ENCODE measurements around the gene PLEKHB1.

Gene PLEKHB1

GRCh38 chr11:73648121-73648520 lies 1.7 kb downstream of the PLEKHB1 start:
- no peak for DNase-seq (ENCODE audit: extremely low read depth, low read depth)
- TF ChIP-seq, protein P1, sequence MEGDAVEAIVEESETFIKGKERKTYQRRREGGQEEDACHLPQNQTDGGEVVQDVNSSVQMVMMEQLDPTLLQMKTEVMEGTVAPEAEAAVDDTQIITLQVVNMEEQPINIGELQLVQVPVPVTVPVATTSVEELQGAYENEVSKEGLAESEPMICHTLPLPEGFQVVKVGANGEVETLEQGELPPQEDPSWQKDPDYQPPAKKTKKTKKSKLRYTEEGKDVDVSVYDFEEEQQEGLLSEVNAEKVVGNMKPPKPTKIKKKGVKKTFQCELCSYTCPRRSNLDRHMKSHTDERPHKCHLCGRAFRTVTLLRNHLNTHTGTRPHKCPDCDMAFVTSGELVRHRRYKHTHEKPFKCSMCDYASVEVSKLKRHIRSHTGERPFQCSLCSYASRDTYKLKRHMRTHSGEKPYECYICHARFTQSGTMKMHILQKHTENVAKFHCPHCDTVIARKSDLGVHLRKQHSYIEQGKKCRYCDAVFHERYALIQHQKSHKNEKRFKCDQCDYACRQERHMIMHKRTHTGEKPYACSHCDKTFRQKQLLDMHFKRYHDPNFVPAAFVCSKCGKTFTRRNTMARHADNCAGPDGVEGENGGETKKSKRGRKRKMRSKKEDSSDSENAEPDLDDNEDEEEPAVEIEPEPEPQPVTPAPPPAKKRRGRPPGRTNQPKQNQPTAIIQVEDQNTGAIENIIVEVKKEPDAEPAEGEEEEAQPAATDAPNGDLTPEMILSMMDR (IDR thresholded peaks at IDR 0.05; ENCODE audit: low read depth, low read length) = no peak

DNA sequence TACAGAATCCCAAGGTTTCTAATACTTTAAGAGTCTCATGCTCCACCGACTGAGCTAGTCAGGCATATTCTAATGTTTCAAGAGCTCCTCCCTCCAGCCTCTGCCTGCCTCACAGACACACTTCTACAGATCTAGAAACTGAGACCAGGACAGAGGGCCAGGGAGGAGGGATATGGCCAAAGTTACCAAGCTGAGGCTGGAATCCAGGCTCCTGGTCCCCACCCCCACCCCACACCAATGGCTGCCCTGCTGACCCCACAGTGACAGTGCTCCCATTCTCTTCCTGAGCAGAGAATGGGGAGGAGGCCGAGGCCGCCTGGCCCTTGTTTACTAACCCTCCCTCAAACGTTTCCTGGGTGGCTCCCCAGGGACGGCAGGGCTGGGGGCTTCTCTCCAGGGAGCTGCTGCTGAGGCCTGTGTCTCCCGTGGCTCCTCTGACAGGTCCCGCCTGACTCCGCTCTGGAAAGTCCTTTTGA lies 2.2 kb downstream of the PLEKHB1 start:
- TF ChIP-seq, protein P1 (IDR thresholded peaks at IDR 0.05; ENCODE audit: low read depth, low read length) = no peak
- no peak for DNase-seq (ENCODE audit: extremely low read depth, low read depth)

DNA sequence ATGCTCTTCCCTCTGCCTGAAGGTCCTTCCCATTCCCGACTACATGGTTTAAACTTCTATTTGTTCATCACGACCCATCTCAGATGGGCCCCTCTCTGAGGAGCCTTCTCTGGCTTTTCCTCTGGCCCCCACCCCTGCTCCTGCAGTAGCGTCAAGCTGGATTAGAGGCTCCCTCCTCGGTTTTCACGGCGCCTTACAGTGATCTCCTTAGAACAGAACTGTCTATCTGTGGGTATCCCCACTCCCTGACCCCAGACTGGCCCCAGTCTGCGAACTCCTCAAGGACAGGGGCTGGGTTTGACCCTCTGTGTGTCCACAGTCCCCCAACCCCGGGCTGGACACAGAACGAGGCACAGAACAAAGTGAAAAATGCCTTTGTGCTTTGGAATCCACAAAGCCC lies 2.8 kb downstream of the PLEKHB1 start:
- TF ChIP-seq, protein P1 (IDR thresholded peaks at IDR 0.05; ENCODE audit: low read depth, low read length) = no peak
- no peak for DNase-seq (ENCODE audit: extremely low read depth, low read depth)

DNA sequence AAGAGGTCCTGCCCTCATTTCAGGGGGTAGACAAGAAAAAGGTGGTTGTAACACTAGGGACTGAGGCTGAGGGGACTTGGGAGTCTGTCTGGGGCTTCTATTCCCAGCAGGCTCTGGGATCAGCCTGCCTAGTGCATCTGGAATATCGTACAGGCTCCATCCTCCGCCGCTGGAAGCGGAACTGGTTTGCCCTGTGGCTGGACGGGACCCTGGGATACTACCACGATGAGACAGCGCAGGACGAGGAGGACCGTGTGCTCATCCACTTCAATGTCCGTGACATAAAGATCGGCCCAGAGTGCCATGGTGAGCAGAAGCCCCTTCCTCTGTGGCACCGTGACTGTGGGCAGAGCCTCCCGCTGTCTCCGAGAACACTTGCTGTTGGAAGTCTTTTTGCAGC lies 4.0 kb downstream of the PLEKHB1 start:
- TF ChIP-seq, protein P1 (IDR thresholded peaks at IDR 0.05; ENCODE audit: low read depth, low read length) = no peak
- no peak for DNase-seq (ENCODE audit: extremely low read depth, low read depth)

GRCh38 chr11:73651252-73651651 lies 4.9 kb downstream of the PLEKHB1 start:
- TF ChIP-seq, protein P1 (IDR thresholded peaks at IDR 0.05; ENCODE audit: low read depth, low read length) = no peak
- DNase-seq (ENCODE audit: extremely low read depth, low read depth) = no peak

DNA sequence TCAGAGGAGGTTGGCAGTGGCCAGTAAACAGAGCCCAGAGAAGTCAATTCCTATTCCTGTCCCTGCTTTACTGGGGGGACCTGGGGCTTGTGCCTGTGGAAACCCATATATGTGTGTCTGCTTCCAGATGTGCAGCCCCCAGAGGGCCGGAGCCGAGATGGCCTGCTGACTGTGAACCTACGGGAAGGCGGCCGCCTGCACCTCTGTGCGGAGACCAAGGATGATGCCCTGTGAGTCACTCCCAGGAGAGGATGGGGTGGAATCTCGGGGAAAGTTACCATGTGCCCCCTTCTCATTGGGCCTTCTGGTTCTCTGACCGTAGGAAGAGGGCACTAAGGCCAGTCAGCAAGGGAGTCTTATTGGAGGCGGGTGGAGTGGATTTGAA lies 5.3 kb downstream of the PLEKHB1 start:
- TF ChIP-seq, protein P1 (IDR thresholded peaks at IDR 0.05; ENCODE audit: low read depth, low read length) = no peak
- no peak for DNase-seq (ENCODE audit: extremely low read depth, low read depth)

DNA sequence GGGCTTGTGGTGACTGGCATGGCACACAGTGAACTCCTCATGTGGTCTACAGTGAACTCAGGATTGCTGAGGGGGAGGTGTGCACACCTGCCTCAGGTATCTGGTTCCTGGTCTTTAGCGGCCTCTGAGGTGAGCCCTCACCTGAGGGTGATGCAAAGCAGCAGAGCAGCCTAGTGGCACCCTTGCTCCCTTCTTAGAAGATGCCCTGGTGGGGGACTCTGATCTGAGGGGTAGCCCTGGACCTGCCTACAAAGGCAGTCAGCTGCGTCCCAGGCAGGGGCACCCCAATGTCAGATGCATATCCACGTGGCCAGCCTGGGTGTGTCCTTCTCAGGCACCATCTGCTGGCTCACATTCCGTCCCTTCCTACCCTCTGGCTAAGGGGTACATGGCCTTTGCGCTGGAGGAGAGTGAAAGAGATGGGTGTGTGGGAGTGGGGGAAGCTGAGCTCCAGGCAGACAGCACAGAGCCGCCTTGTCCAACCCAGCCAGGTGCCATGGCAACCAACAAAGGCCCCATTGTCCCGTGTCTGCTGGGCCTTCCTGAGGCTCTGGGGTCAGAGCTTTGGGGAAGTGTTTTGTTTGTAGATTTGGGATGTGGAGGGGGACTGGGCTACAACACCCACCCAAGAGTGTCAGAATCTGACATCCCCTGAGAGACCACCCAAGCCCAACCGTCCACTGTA lies 5.8 kb downstream of the PLEKHB1 start:
- TF ChIP-seq, protein P1 (IDR thresholded peaks at IDR 0.05; ENCODE audit: low read depth, low read length) = no peak
- no peak for DNase-seq (ENCODE audit: extremely low read depth, low read depth)

All from AG09319 (cell line).